Smooth muscle cell (in vitro differentiated cells): ENCODE data around the gene SLC52A3. TPM values are rescaled to one million over a fixed set of nuclear protein-coding genes. Genes with fewer than 3 reads are reported as not detected.

ENCODE experiments used
- DNase-seq: peaks from one replicate; lab custom pipeline; 2025; ENCODE audit not compliant: unreplicated experiment; lab: John Stamatoyannopoulos, UW
- H2AFZ ChIP-seq: fragments of 200-600 bp; sonication (generic); 2 replicates; pipeline ENCODE4 v1.6.0; 2016; ENCODE audit warnings: antibody characterized with exemption, low read depth, mild to moderate bottlenecking
- H3F3A ChIP-seq: fragments of 200-600 bp; sonication (generic); 2 replicates; pipeline ENCODE4 v1.6.0; 2017; ENCODE audit warnings: antibody characterized with exemption, low read depth
- H3K27ac ChIP-seq: fragments of 200-600 bp; sonication (generic); 2 replicates; pipeline ENCODE4 v1.5.1; 2016; ENCODE audit warnings: low read depth, mild to moderate bottlenecking
- H3K27me3 ChIP-seq: fragments of 200-600 bp; sonication (generic); 2 replicates; pipeline ENCODE4 v1.6.1; 2016; ENCODE audit warnings: low read depth, mild to moderate bottlenecking
- H3K36me3 ChIP-seq: fragments of 200-600 bp; sonication (generic); 2 replicates; pipeline ENCODE4 v1.5.1; 2016; ENCODE audit warnings: low read depth
- H3K4me1 ChIP-seq: fragments of 200-600 bp; sonication (generic); 2 replicates; pipeline ENCODE4 v1.5.1; 2016; ENCODE audit warnings: low read depth
- H3K4me2 ChIP-seq: fragments of 200-600 bp; sonication (generic); 2 replicates; pipeline ENCODE4 v1.6.0; 2016; ENCODE audit warnings: mild to moderate bottlenecking
- H3K4me3 ChIP-seq: fragments of 200-600 bp; sonication (generic); 2 replicates; pipeline ENCODE4 v1.5.1; 2016; ENCODE audit warnings: mild to moderate bottlenecking
- H3K79me2 ChIP-seq: fragments of 200-600 bp; sonication (generic); 2 replicates; pipeline ENCODE4 v1.6.0; 2016; ENCODE audit warnings: low read depth, mild to moderate bottlenecking
- H3K9ac ChIP-seq: fragments of 200-600 bp; sonication (generic); 2 replicates; pipeline ENCODE4 v1.6.0; 2016; ENCODE audit warnings: low read depth
- H3K9me3 ChIP-seq: fragments of 200-600 bp; sonication (generic); replicated peaks from 2 replicates; pipeline ENCODE4 v1.5.1; 2016; ENCODE audit warnings: low read depth
- H4K20me1 ChIP-seq: fragments of 200-600 bp; sonication (generic); 2 replicates; pipeline ENCODE4 v1.6.0; 2016; ENCODE audit warnings: low read depth
- WGBS: methylation state at CpG from one replicate; pipeline ENCODE4 v1.1.7; 2016; ENCODE audit warnings: low lambda C conversion rate; 5-methylcytosine and 5-hydroxymethylcytosine counted together
- polyA plus RNA-seq: library from polyadenylated mRNA; unstranded; fragments of >200 nt; fragmentation: Nextera tagmentation; extraction: Ambion mirVana; gene quantifications from 2 replicates; pipeline ENCODE4 v1.2.1, GENCODE V29; 2016
- total RNA-seq: library from RNA; depleted of rRNA; stranded (reverse); fragments of >200 nt; gene quantifications from 2 replicates; pipeline ENCODE4 v1.2.3, GENCODE V29; 2014
- TF ChIP-seq, protein P1 (sequence below): fragments of 200-600 bp; sonication (generic); IDR thresholded peaks from 2 replicates; pipeline ENCODE4 v1.5.1; 2017; ENCODE audit warnings: borderline replicate concordance, mild to moderate bottlenecking, antibody characterized with exemption; ENCODE audit not compliant: insufficient read depth, poor library complexity, severe bottlenecking

The SLC52A3 gene
- total and polyA plus RNA-seq, 2 experiments from 2014 or later: 0.36 TPM; not detected in 1

DNA sequence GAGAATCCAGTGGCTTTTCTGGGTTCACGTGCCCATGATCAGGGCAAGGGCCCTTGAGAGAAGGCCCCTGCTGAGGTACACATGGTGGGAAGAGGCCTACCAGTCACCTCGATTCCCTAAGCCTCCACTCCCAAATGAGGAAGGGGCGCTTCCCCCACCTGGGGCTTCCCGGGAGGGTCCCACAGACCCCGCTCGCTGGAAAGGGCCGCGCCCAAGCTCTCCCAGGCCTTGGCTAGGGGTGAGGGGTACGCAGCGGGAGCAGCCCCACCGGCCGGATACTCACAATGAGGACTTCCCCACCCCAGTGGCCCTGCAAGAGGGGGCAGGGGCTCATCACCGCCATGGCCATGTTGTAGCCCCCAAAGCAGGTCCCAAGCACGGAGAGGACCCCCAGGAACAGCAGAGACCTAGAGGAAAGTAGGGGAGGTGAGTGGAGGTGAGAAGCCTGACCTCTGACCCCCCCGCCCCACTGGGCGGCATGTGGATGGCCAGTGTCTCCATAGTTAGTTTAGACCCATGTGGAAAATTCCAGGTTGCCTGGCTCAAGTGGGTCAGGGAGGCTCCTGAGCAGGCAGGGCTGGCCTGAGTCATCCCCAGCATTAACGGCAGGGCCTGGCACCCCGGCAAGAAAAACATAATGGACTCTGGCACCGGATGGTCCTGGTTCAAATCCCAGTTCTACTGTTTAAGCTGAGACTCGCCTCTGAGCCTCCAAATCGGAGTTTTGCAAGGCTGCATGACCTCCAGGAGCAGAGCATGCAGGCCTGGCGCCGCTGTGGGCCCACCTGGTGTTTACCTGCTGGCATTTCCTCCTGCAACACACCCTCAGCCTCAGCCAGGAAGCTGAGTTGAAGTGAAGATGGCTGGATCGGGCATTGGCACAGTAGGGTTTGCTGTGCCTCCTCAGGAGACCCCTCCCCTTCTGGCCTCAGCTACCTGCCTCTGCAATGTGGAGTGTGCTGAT lies 6.6 kb downstream of the SLC52A3 start:
- Histone ChIP-seq H3F3A (no peaks in the 10 kb centered on the region), H3K4me1 (no peaks in the 10 kb centered on the region), H3K4me2 (no peak overlapping the region), H2AFZ (no peak overlapping the region), H3K36me3 (no peaks in the 10 kb centered on the region), H3K4me3 (no peak overlapping the region), H3K9ac (no peak overlapping the region), H3K27ac (no peak overlapping the region), H3K27me3 (peaks cover 31% of the 10 kb centered on the region), H3K79me2 (no peaks in the 10 kb centered on the region), H4K20me1 (no peaks in the 10 kb centered on the region), H3K9me3 (no peaks in the 10 kb centered on the region)
- 86% methylated on average over 24 of the region's 24 CpGs for WGBS
- TF ChIP-seq, protein P1, sequence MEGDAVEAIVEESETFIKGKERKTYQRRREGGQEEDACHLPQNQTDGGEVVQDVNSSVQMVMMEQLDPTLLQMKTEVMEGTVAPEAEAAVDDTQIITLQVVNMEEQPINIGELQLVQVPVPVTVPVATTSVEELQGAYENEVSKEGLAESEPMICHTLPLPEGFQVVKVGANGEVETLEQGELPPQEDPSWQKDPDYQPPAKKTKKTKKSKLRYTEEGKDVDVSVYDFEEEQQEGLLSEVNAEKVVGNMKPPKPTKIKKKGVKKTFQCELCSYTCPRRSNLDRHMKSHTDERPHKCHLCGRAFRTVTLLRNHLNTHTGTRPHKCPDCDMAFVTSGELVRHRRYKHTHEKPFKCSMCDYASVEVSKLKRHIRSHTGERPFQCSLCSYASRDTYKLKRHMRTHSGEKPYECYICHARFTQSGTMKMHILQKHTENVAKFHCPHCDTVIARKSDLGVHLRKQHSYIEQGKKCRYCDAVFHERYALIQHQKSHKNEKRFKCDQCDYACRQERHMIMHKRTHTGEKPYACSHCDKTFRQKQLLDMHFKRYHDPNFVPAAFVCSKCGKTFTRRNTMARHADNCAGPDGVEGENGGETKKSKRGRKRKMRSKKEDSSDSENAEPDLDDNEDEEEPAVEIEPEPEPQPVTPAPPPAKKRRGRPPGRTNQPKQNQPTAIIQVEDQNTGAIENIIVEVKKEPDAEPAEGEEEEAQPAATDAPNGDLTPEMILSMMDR: no peak
- no peak for DNase-seq

DNA sequence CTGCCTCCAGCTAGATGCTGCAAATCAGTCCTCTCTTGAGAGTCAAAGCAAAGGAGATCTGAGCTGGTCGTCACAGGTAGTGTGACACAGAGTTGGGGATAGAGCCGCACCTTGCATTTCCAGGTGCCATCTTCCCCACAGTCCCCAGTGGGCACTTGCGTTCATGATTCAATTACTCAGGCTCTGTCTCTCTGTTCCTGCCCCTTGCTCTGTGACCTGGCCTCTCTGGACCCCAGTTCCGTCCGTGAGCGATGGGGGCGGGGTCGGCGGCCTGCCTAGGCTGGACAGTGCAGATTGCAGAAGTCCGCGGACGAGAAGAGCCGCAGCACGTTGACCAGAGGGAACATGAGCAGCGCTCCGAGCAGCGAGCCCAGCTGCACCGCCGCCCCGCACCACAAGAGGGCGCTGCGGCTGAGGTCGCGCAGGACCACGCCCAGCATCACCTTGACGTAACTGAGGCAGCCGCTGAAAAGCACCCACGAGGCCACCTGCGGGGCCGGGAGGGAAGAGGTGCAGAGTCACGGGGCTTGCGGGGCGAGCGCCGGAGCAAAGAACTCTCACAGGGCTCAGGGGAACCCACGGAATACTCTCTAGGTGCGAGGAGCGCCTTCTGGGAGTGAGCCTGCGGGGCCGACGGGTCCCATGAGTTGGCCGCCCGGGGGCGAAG lies 7.4 kb downstream of the SLC52A3 start:
- Histone ChIP-seq H3K79me2 (no peaks in the 10 kb centered on the region), H3K9ac (no peak overlapping the region), H3K27ac (no peak overlapping the region), H2AFZ (no peak overlapping the region), H3K27me3 (peaks cover 31% of the 10 kb centered on the region), H3K36me3 (no peaks in the 10 kb centered on the region), H3K4me3 (no peak overlapping the region), H4K20me1 (no peaks in the 10 kb centered on the region), H3K9me3 (no peaks in the 10 kb centered on the region), H3F3A (no peaks in the 10 kb centered on the region), H3K4me1 (no peaks in the 10 kb centered on the region), H3K4me2 (peak overlapping the region; percentile 29)
- 27% methylated on average over 42 of the region's 44 CpGs for WGBS
- no peak for DNase-seq
- TF ChIP-seq, protein P1: peak; percentile 95

DNA sequence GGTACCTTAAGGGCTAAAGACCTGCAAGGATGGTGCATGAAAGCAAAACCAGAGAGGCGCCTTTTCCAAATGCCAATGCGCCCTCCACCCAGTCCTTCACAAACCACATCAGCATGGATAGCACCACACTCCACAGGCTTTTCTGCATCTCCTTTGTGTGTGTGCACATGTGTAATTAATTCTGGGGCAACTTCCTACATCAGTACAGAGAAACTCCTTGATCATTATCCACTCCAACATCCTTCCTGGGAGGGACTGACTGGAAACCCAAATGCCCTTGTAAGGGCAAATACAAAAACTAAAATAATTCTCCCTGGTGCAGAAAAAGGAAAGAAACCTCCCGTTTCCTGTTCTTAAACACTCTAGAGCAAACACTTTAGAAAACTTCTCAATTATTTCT lies 10.8 kb downstream of the SLC52A3 start:
- H3K27me3 ChIP-seq: peaks cover 26% of the 10 kb centered on the region
- H3K79me2 ChIP-seq: no peaks in the 10 kb centered on the region
- no peak overlapping the region for H3K9ac ChIP-seq
- H3K9me3 ChIP-seq: no peaks in the 10 kb centered on the region
- no peak overlapping the region for H2AFZ ChIP-seq
- TF ChIP-seq, protein P1: no peak
- no peak overlapping the region for H3K4me2 ChIP-seq
- H3K27ac ChIP-seq: no peak overlapping the region
- no peaks in the 10 kb centered on the region for H3F3A ChIP-seq
- H4K20me1 ChIP-seq: no peaks in the 10 kb centered on the region
- 86% methylated on average over 3 of the region's 3 CpGs for WGBS
- H3K4me1 ChIP-seq: no peaks in the 10 kb centered on the region
- no peaks in the 10 kb centered on the region for H3K36me3 ChIP-seq
- no peak for DNase-seq
- no peak overlapping the region for H3K4me3 ChIP-seq
